ENCODE data around the gene PTPRN2. TPM values are rescaled to one million over a fixed set of nuclear protein-coding genes. Genes with fewer than 3 reads are reported as not detected.
A peak's percentile ranks its signal among the peaks of the same experiment; 100 is the strongest.

The PTPRN2 gene
- total RNA-seq, 5 donors from 2014 or later (not counting 1 experiment from before 2014, with no cell fraction given), result 0.60 to 1.7 (median 0.82) TPM

- H3K9me3 Mint-ChIP-seq, result no peaks in the 10 kb centered on the region
- H3K4me3 ChIP-seq (ENCODE audit: control insufficient read depth in 1 of 2, extremely low read depth in 1 of 2, low read length in 1 of 2), result peak overlapping the region; percentile 60 to 68
- H3K4me1 Mint-ChIP-seq, result peaks cover 27 to 34% (median 33%) of the 10 kb centered on the region in 3 donors
- CTCF ChIA-PET, result interaction anchor here in 1 of 2 donors (1.1 kb wide), 1 partner anchor 44 kb away, joined by 3 read pairs; no protein-coding TSS in a partner anchor
- H3K4me3 Mint-ChIP-seq, result peak overlapping the region; percentile 79 to 87 (median 85)
- H3K27ac ChIP-seq (ENCODE audit: low read length), result peak overlapping the region; percentile 25
- DNase-seq (no peak), ATAC-seq (replicated peaks in 1 of 4) (peak in 3 of 4 experiments; percentile 38 to 63 (median 52))
- H3K27me3 ChIP-seq (replicated peaks in 1 of 2; ENCODE audit: control insufficient read depth in 2 of 2, extremely low read depth in 1 of 2, insufficient read depth in 2 of 2, low read length in 1 of 2), result peaks cover 0 to 16% of the 10 kb centered on the region in 2 experiments
- peaks cover 0 to 4% of the 10 kb centered on the region in 2 donors for H3K27me3 Mint-ChIP-seq
- H3K9me3 ChIP-seq, result no peaks in the 10 kb centered on the region
- 46% methylated on average over 19 of the region's 25 CpGs for WGBS (ENCODE audit: insufficient coverage)
- no peaks in the 10 kb centered on the region for H3K36me3 ChIP-seq (ENCODE audit: control insufficient read depth in 2 of 2, extremely low read depth in 1 of 2, insufficient read depth in 1 of 2, low read length in 1 of 2)
- POLR2A ChIA-PET, result no interaction called here
- peaks cover 3% of the 10 kb centered on the region for H3K36me3 Mint-ChIP-seq
- H3K4me1 ChIP-seq (ENCODE audit: control insufficient read depth in 1 of 2, extremely low read depth in 1 of 2, insufficient read depth in 2 of 2, low read length in 2 of 2), result peaks cover 7 to 18% of the 10 kb centered on the region in 2 experiments
- H3K27ac Mint-ChIP-seq, result peak overlapping the region in 1 of 2 donors; percentile 70
Measured at GRCh38 chr7:157568106-157568769, 1019.4 kb downstream of the PTPRN2 start.

GRCh38 chr7:157567666-157568065 is 1020.0 kb downstream of the PTPRN2 start:
- no peak overlapping the region for H3K4me3 ChIP-seq (ENCODE audit: control insufficient read depth in 1 of 2, extremely low read depth in 1 of 2, low read length in 1 of 2)
- H3K4me1 ChIP-seq (ENCODE audit: control insufficient read depth in 1 of 2, extremely low read depth in 1 of 2, insufficient read depth in 2 of 2, low read length in 2 of 2), result peaks cover 7 to 18% of the 10 kb centered on the region in 2 experiments
- Mint-ChIP-seq H3K9me3 (no peaks in the 10 kb centered on the region), H3K4me1 (peaks cover 27 to 34% (median 33%) of the 10 kb centered on the region in 3 donors), H3K27ac (no peak overlapping the region), H3K36me3 (peaks cover 3% of the 10 kb centered on the region), H3K4me3 (peak overlapping the region; percentile 79 to 87 (median 85)), H3K27me3 (peaks cover 0 to 4% of the 10 kb centered on the region in 2 donors)
- H3K36me3 ChIP-seq (ENCODE audit: control insufficient read depth in 2 of 2, extremely low read depth in 1 of 2, insufficient read depth in 1 of 2, low read length in 1 of 2), result no peaks in the 10 kb centered on the region
- ChIA-PET CTCF (no interaction called here), POLR2A (no interaction called here)
- H3K9me3 ChIP-seq, result no peaks in the 10 kb centered on the region
- DNase-seq (no peak), ATAC-seq (replicated peaks in 1 of 4) (no peak)
- peaks cover 0 to 11% of the 10 kb centered on the region in 2 experiments for H3K27me3 ChIP-seq (replicated peaks in 1 of 2; ENCODE audit: control insufficient read depth in 2 of 2, extremely low read depth in 1 of 2, insufficient read depth in 2 of 2, low read length in 1 of 2)
- no peak overlapping the region for H3K27ac ChIP-seq (ENCODE audit: low read length)
- WGBS (ENCODE audit: insufficient coverage), result 97% methylated on average over 7 of the region's 10 CpGs

- ATAC-seq (replicated peaks in 1 of 4) (no peak), DNase-seq (no peak)
- POLR2A ChIA-PET, result no interaction called here
- Histone ChIP-seq H3K27me3 (replicated peaks in 1 of 2; ENCODE audit: control insufficient read depth in 2 of 2, extremely low read depth in 1 of 2, insufficient read depth in 2 of 2, low read length in 1 of 2) (peaks cover 0 to 10% of the 10 kb centered on the region in 2 experiments), H3K4me1 (ENCODE audit: control insufficient read depth in 1 of 2, extremely low read depth in 1 of 2, insufficient read depth in 2 of 2, low read length in 2 of 2) (peaks cover 7 to 18% of the 10 kb centered on the region in 2 experiments), H3K36me3 (ENCODE audit: control insufficient read depth in 2 of 2, extremely low read depth in 1 of 2, insufficient read depth in 1 of 2, low read length in 1 of 2) (no peaks in the 10 kb centered on the region), H3K27ac (ENCODE audit: low read length) (no peak overlapping the region), H3K4me3 (ENCODE audit: control insufficient read depth in 1 of 2, extremely low read depth in 1 of 2, low read length in 1 of 2) (no peak overlapping the region), H3K9me3 (no peaks in the 10 kb centered on the region)
- Mint-ChIP-seq H3K36me3 (peaks cover 3% of the 10 kb centered on the region), H3K9me3 (no peaks in the 10 kb centered on the region), H3K4me1 (peaks cover 27 to 34% (median 27%) of the 10 kb centered on the region in 3 donors), H3K4me3 (no peak overlapping the region), H3K27me3 (no peaks in the 10 kb centered on the region), H3K27ac (no peak overlapping the region)
- over 99% methylated on average over 9 of the region's 10 CpGs for WGBS (ENCODE audit: insufficient coverage)
- CTCF ChIA-PET, result no interaction called here
Measured at GRCh38 chr7:157566631-157567006, 1021.0 kb downstream of the PTPRN2 start.

- ChIA-PET POLR2A (no interaction called here), CTCF (no interaction called here)
- H3K4me3 ChIP-seq (ENCODE audit: control insufficient read depth in 1 of 2, extremely low read depth in 1 of 2, low read length in 1 of 2), result no peak overlapping the region
- H3K27ac ChIP-seq (ENCODE audit: low read length), result no peak overlapping the region
- peaks cover 0 to 10% of the 10 kb centered on the region in 2 experiments for H3K27me3 ChIP-seq (replicated peaks in 1 of 2; ENCODE audit: control insufficient read depth in 2 of 2, extremely low read depth in 1 of 2, insufficient read depth in 2 of 2, low read length in 1 of 2)
- no peaks in the 10 kb centered on the region for H3K9me3 ChIP-seq
- DNase-seq (no peak), ATAC-seq (replicated peaks in 1 of 4) (no peak)
- peaks cover 7 to 18% of the 10 kb centered on the region in 2 experiments for H3K4me1 ChIP-seq (ENCODE audit: control insufficient read depth in 1 of 2, extremely low read depth in 1 of 2, insufficient read depth in 2 of 2, low read length in 2 of 2)
- 97% methylated on average over 11 of the region's 15 CpGs for WGBS (ENCODE audit: insufficient coverage)
- no peak overlapping the region for H3K4me3 Mint-ChIP-seq
- H3K9me3 Mint-ChIP-seq, result no peaks in the 10 kb centered on the region
- H3K4me1 Mint-ChIP-seq, result peaks cover 26 to 34% (median 27%) of the 10 kb centered on the region in 3 donors
- H3K27me3 Mint-ChIP-seq, result no peaks in the 10 kb centered on the region
- H3K27ac Mint-ChIP-seq, result no peak overlapping the region
- no peaks in the 10 kb centered on the region for H3K36me3 ChIP-seq (ENCODE audit: control insufficient read depth in 2 of 2, extremely low read depth in 1 of 2, insufficient read depth in 1 of 2, low read length in 1 of 2)
- peaks cover 3% of the 10 kb centered on the region for H3K36me3 Mint-ChIP-seq
Measured at GRCh38 chr7:157565981-157566630, 1021.5 kb downstream of the PTPRN2 start.

GRCh38 chr7:157565201-157565626 is 1022.4 kb downstream of the PTPRN2 start:
- peaks cover 0 to 10% of the 10 kb centered on the region in 2 experiments for H3K27me3 ChIP-seq (replicated peaks in 1 of 2; ENCODE audit: control insufficient read depth in 2 of 2, extremely low read depth in 1 of 2, insufficient read depth in 2 of 2, low read length in 1 of 2)
- whole genome bisulfite sequencing (ENCODE audit: insufficient coverage), result 91% methylated on average over 9 of the region's 11 CpGs
- H3K36me3 ChIP-seq (ENCODE audit: control insufficient read depth in 2 of 2, extremely low read depth in 1 of 2, insufficient read depth in 1 of 2, low read length in 1 of 2), result no peaks in the 10 kb centered on the region
- H3K4me1 Mint-ChIP-seq, result peaks cover 22 to 30% (median 23%) of the 10 kb centered on the region in 3 donors
- no peaks in the 10 kb centered on the region for H3K9me3 ChIP-seq
- no peak overlapping the region for H3K4me3 Mint-ChIP-seq
- ChIA-PET CTCF (no interaction called here), POLR2A (no interaction called here)
- H3K9me3 Mint-ChIP-seq, result no peaks in the 10 kb centered on the region
- H3K4me3 ChIP-seq (ENCODE audit: control insufficient read depth in 1 of 2, extremely low read depth in 1 of 2, low read length in 1 of 2), result no peak overlapping the region
- no peak overlapping the region for H3K27ac Mint-ChIP-seq
- H3K27me3 Mint-ChIP-seq, result no peaks in the 10 kb centered on the region
- peaks cover 7 to 18% of the 10 kb centered on the region in 2 experiments for H3K4me1 ChIP-seq (ENCODE audit: control insufficient read depth in 1 of 2, extremely low read depth in 1 of 2, insufficient read depth in 2 of 2, low read length in 2 of 2)
- DNase-seq, result no peak
- ATAC-seq (replicated peaks in 1 of 4), result no peak
- H3K27ac ChIP-seq (ENCODE audit: low read length), result no peak overlapping the region
- peaks cover 3% of the 10 kb centered on the region for H3K36me3 Mint-ChIP-seq

- no peaks in the 10 kb centered on the region for H3K9me3 ChIP-seq
- Mint-ChIP-seq H3K27ac (no peak overlapping the region), H3K27me3 (no peaks in the 10 kb centered on the region), H3K4me3 (no peak overlapping the region), H3K36me3 (peaks cover 3% of the 10 kb centered on the region), H3K4me1 (peaks cover 20 to 25% (median 20%) of the 10 kb centered on the region in 3 donors), H3K9me3 (no peaks in the 10 kb centered on the region)
- no peak for ATAC-seq (replicated peaks in 1 of 4)
- POLR2A ChIA-PET, result no interaction called here
- CTCF ChIA-PET, result no interaction called here
- H3K27ac ChIP-seq (ENCODE audit: low read length), result no peak overlapping the region
- peaks cover 7 to 18% of the 10 kb centered on the region in 2 experiments for H3K4me1 ChIP-seq (ENCODE audit: control insufficient read depth in 1 of 2, extremely low read depth in 1 of 2, insufficient read depth in 2 of 2, low read length in 2 of 2)
- no peaks in the 10 kb centered on the region for H3K36me3 ChIP-seq (ENCODE audit: control insufficient read depth in 2 of 2, extremely low read depth in 1 of 2, insufficient read depth in 1 of 2, low read length in 1 of 2)
- no peak overlapping the region for H3K4me3 ChIP-seq (ENCODE audit: control insufficient read depth in 1 of 2, extremely low read depth in 1 of 2, low read length in 1 of 2)
- 94% methylated on average over 12 of the region's 18 CpGs for WGBS (ENCODE audit: insufficient coverage)
- DNase-seq, result no peak
- peaks cover 0 to 10% of the 10 kb centered on the region in 2 experiments for H3K27me3 ChIP-seq (replicated peaks in 1 of 2; ENCODE audit: control insufficient read depth in 2 of 2, extremely low read depth in 1 of 2, insufficient read depth in 2 of 2, low read length in 1 of 2)
Measured at GRCh38 chr7:157564517-157565177, 1023.0 kb downstream of the PTPRN2 start.
